K562 (cell line): Measurements from ENCODE around the gene PRR14. TPM values are rescaled to one million over a fixed set of nuclear protein-coding genes. Genes with fewer than 3 reads are reported as not detected.

ENCODE experiments used
- BCL6 ChIP-seq: fragments of 250-450 bp; sonication (Bioruptor Pico); IDR thresholded peaks from 2 replicates; pipeline ENCODE4 v1.4.0; 2020
- CC2D1A ChIP-seq: fragments of 450-650 bp; IDR thresholded peaks from 2 replicates; pipeline ENCODE4 v1.6.1; 2017; ENCODE audit warnings: mild to moderate bottlenecking
- FOXA1 ChIP-seq: fragments of 450-650 bp; IDR thresholded peaks from 2 replicates; pipeline ENCODE4 v1.6.1; 2016; ENCODE audit warnings: mild to moderate bottlenecking, borderline replicate concordance
- GATAD2B ChIP-seq: fragments of 450-650 bp; IDR thresholded peaks from 2 replicates; pipeline ENCODE4 v1.6.1; 2017; ENCODE audit warnings: mild to moderate bottlenecking, borderline replicate concordance
- HINFP ChIP-seq: fragments of 450-650 bp; conservative IDR thresholded peaks from 2 replicates; pipeline ENCODE4 v1.6.1; 2016; ENCODE audit warnings: missing genetic modification characterization, low read depth, mild to moderate bottlenecking, control low read depth, missing compliant biosample characterization
- KDM2B ChIP-seq: fragments of 250-450 bp; sonication (Bioruptor Pico); IDR thresholded peaks from 2 replicates; pipeline ENCODE4 v1.8.0; 2021; ENCODE audit warnings: mild to moderate bottlenecking, moderate library complexity
- MNT ChIP-seq, 2 experiments: fragments of 450-650 bp; conservative IDR thresholded peaks; 2 replicates each; pipeline ENCODE4 v1.6.1; 2017; ENCODE audit warnings: mild to moderate bottlenecking in 2 of 2, moderate library complexity in 2 of 2
- NR2C2 ChIP-seq, 2 experiments: fragments of 200-800 bp in 1 of 2; sonication (Bioruptor generic) in 1 of 2; sonication (generic) in 1 of 2; formaldehyde crosslinking in 1 of 2; IDR thresholded peaks; 2 replicates each; pipeline versions ENCODE4 v1.6.1 to v1.8.0; 2016 to 2022; ENCODE audit warnings: mild to moderate bottlenecking in 1 of 2, missing compliant biosample characterization in 1 of 2, missing genetic modification characterization in 1 of 2, missing genetic modification reagents in 1 of 2
- POLR2B ChIP-seq: fragments of 450-650 bp; IDR thresholded peaks from 2 replicates; pipeline ENCODE4 v1.6.1; 2018; ENCODE audit warnings: low read depth; ENCODE audit not compliant: partially characterized antibody
- RAD51 ChIP-seq: fragments of 450-650 bp; IDR thresholded peaks from 2 replicates; pipeline ENCODE4 v1.7.1; 2016; ENCODE audit warnings: low read depth, mild to moderate bottlenecking, borderline replicate concordance
- TEAD4 ChIP-seq, 2 experiments: sonication (generic) in 1 of 2; formaldehyde crosslinking in 1 of 2; IDR thresholded peaks; 2 replicates each; pipeline versions ENCODE4 v1.6.1 to v1.8.0; 2012 to 2022; ENCODE audit warnings: borderline replicate concordance in 1 of 2, inconsistent platforms in 1 of 2, low read length in 1 of 2, mild to moderate bottlenecking in 1 of 2, missing genetic modification reagents in 1 of 2
- TFAM ChIP-seq: fragments of 250-450 bp; sonication (Bioruptor Pico); conservative IDR thresholded peaks from 2 replicates; pipeline ENCODE4 v1.5.0; 2021; ENCODE audit warnings: mild to moderate bottlenecking, moderate library complexity
- THAP7 ChIP-seq: fragments of 250-450 bp; sonication (Bioruptor Pico); IDR thresholded peaks from 2 replicates; pipeline ENCODE4 v1.5.0; 2021
- ZFP36 ChIP-seq: fragments of 150-350 bp; IDR thresholded peaks from 2 replicates; pipeline ENCODE4 v1.6.1; 2018; ENCODE audit warnings: low read length, low read depth; ENCODE audit not compliant: partially characterized antibody
- ZNF134 ChIP-seq: fragments of 250-450 bp; sonication (Bioruptor Pico); conservative IDR thresholded peaks from 2 replicates; pipeline ENCODE4 v1.4.0; 2020
- ZNF146 ChIP-seq: IDR thresholded peaks from one replicate; pipeline ENCODE4 v1.6.1; 2018; ENCODE audit warnings: missing compliant biosample characterization; ENCODE audit not compliant: unreplicated experiment
- ZNF398 ChIP-seq: fragments of 250-450 bp; sonication (Bioruptor Pico); IDR thresholded peaks from 2 replicates; pipeline ENCODE4 v1.8.0; 2021; ENCODE audit warnings: moderate library complexity, mild to moderate bottlenecking, inconsistent platforms
- ZNF449 ChIP-seq: fragments of 250-450 bp; sonication (Bioruptor Pico); IDR thresholded peaks from 2 replicates; pipeline ENCODE4 v1.8.0; 2022; ENCODE audit warnings: moderate library complexity, mild to moderate bottlenecking, inconsistent platforms
- ZNF717 ChIP-seq: fragments of 250-450 bp; sonication (Bioruptor Pico); IDR thresholded peaks from 2 replicates; pipeline ENCODE4 v1.5.0; 2021
- polyA plus RNA-seq, 8 experiments: library from polyadenylated mRNA; depleted of rRNA in 4 of 8; stranded (reverse) in 5 of 8; unstranded in 3 of 8; fragments of >200 nt; fragmentation: Nextera tagmentation in 2 of 8; fragmentation: Illumina TruSeq in 1 of 8; extraction: Ambion mirVana in 2 of 8; extraction: Trizol in 1 of 8; gene quantifications; 2 replicates each; pipeline versions ENCODE4 v1.2.1 to v1.2.3, GENCODE V29; 2011 to 2014; ENCODE audit warnings: inconsistent platforms in 1 of 8, missing spikeins in 1 of 8
- total RNA-seq, 7 experiments: library from RNA; depleted of rRNA in 6 of 7; stranded (reverse); fragments of >200 nt in 6 of 7; fragmentation: Illumina TruSeq in 2 of 7; extraction: Trizol in 2 of 7; gene quantifications; 2 replicates each; pipeline versions ENCODE4 v1.2.1 to v1.2.3, GENCODE V29; 2011 to 2021; ENCODE audit warnings: low replicate concordance in 1 of 7

The PRR14 gene
- total and polyA plus RNA-seq, 9 of the 15 experiments (the other 6 are each of a cell fraction or from before 2014, with no cell fraction given) = 2.2 to 63.1 (median 11.5) TPM

GRCh38 chr16:30656974-30657865, 6.5 kb downstream of the PRR14 start (continued):
- peak; percentile 48 for TF ChIP-seq POLR2B
- peak; percentile 32; the same call in 1 of the 2 replicates for TF ChIP-seq ZNF449
- no peak for TF ChIP-seq ZFP36
- no peak for TF ChIP-seq KDM2B (CRISPR knock-in tag)
- no peak for TF ChIP-seq GATAD2B
- TF ChIP-seq TEAD4 (IDR thresholded peaks at IDR 0.05; ENCODE audit: low read length) = no peak
- no peak for TF ChIP-seq TEAD4 (CRISPR knock-in tag; IDR thresholded peaks at IDR 0.05; ENCODE audit: borderline replicate concordance)
- no peak for TF ChIP-seq RAD51
- no peak for TF ChIP-seq HINFP (tag)
- peak; percentile 51; the same call in 1 of the 2 replicates for TF ChIP-seq NR2C2 (CRISPR knock-in tag; IDR thresholded peaks at IDR 0.05)
- TF ChIP-seq NR2C2 (tag; IDR thresholded peaks at IDR 0.05) = no peak; the same call in 1 of the 2 replicates
- no peak for TF ChIP-seq BCL6 (CRISPR knock-in tag)
- no peak for TF ChIP-seq TFAM
- TF ChIP-seq ZNF146 (CRISPR knock-in tag) = no peak
- no peak for TF ChIP-seq ZNF398 (CRISPR knock-in tag)
- TF ChIP-seq FOXA1 = no peak
- no peak for TF ChIP-seq CC2D1A
- TF ChIP-seq ZNF134 (CRISPR knock-in tag) = no peak
- TF ChIP-seq THAP7 (CRISPR knock-in tag) = 0 out of 2 replicates have a peak, but pooled peaks have one; percentile 27
- TF ChIP-seq ZNF717 (CRISPR knock-in tag) = no peak
- TF ChIP-seq MNT (conservative IDR thresholded peaks at IDR 0.05) = peak; percentile 11 to 58; a peak in 2 of 4 replicates
